ENCODE measurements around the gene EPHB4.
"Not testable (repeated sequence)": the region's sequence is repeated elsewhere in the genome, so short reads cannot be mapped to it uniquely, and the experiment has no call there.

The EPHB4 gene

DNA sequence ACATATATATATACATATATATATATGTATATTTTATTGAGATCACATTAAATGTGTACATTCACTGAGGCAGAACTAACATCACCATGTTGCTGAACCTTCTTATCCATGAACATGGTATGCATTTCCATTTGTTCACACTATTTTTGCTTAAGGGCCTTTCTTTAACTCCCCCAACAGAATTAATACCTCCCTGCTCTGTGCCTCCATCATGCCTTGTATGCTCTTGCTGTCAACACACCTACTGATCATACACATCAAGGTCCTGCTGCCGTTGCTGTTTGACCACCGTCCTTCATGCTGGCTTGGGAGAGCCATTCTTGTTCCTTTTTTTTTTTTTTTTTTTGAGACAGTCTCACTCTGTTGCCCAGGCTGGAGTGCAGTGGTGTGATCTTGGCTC is 43.5 kb downstream of the EPHB4 start:
- DNase-seq, result no peak

DNA sequence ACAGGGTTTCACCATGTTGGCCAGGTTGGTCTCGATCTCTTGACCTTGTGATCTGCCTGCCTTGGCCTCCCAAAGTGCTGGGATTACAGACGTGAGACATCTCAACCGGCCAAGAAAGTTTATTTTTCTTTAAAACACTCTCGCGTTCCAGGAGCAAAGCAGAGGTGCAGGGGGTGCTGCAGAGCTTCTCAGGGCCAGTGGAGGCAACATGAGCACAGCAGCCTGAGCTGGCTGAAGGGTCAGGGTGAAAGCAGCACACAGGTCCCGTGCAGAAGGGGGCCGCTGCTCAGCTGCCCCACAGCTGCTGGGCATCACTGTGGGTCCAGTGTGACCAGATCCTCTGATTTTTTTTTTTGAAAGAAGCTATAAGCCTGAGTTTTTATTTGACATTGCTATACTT is 46.1 kb downstream of the EPHB4 start:
- DNase-seq, result no peak

DNA sequence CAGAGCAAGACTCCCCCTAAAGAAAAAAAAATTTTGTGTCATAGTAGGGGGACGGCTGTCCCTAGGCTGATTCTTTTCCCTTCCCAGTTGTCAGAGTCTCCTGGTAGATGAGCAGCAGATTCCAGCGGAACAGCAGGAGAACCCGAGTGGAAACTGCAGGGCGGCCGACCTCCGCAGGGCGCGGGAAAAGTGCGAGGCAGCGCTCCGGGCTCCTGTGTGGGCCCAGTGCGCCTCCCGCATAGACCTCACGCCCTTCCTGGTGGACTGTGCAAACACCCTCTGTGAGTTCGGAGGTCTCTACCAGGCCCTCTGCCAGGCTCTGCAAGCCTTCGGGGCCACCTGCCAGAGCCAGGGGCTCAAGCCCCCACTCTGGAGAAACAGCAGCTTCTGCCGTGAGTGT is 48.0 kb downstream of the EPHB4 start:
- no peak for DNase-seq

DNA sequence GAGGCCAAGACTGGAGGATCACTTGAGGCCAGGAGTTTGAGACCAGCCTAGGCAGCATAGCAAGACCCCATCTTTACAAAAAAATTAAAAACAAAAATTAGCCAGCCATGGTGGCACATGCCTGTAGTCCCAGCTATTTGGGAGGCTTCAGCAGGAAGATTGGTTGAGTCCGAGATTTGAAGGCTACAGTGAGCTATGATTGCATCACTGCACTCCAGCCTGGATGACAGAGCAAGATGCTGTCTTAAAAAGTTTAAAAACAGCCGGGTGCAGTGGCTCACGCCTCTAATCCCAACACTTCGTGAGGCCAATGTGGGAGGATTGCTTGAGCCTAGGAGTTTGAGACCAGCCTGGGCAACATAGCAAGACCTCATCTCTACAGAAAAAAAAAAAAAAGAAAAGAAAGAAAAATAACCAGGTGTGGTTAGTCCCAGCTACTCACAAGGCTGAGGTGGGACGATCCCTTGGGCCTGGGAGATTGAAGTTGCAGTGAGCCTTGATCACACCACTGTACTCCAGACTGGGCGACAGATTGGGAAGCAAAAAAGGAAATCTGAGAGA is 49.2 kb downstream of the EPHB4 start:
- DNase-seq, result no peak

DNA sequence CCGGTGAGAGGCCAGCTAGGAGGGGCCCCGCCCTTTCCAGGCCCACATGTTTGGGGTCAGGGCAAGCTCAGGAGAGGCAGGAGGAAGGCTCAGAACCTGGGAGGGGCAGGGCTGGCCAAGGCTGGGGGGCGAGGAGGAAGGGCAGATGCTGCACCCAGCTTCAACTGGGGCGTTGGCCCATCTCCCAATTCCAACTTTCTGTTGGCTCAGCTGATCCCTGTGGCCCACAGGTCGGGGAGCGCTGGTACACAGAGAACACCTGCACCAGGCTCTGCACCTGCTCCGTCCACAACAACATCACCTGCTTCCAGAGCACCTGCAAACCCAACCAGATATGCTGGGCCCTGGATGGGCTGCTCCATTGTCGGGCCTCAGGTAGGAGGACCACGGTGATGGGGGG is 53.8 kb downstream of the EPHB4 start:
- no peak for DNase-seq

DNA sequence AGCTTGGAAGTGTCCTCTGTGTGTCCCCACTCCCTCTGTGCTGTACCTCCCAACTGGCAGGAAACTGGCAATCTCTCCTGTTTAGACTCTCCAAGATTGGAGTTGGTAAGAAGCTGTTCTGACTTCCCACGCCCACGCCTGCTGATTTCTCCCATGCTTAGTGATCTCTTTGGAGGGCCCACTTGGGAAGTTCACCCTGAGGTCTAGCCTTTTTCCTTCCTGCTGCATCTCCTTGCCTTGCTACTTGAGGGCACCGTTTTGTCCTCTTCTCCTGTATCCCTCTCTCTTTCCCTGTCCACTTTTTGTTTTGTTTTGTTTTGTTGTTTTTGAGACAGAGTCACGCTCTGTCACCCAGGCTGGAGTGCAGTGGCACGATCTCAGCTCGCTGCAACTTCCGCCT is 58.5 kb downstream of the EPHB4 start:
- DNase-seq, result no peak

DNA sequence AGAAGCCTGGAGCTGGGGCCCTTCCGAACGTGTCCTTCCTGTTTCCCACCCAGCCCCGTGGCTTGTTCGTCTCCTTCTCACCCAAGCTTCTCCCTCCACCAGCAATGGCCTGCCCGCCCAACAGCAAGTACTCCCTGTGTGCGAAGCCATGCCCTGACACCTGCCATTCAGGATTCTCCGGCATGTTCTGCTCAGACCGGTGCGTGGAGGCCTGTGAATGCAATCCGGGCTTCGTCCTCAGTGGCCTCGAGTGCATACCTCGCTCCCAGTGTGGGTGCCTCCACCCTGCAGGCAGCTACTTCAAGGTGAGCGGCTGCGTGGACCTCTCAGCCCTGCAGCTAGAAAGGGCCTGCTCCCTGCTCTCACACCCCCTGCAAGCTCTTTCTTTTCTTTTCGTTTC is 62.1 kb downstream of the EPHB4 start:
- DNase-seq, result no peak

DNA sequence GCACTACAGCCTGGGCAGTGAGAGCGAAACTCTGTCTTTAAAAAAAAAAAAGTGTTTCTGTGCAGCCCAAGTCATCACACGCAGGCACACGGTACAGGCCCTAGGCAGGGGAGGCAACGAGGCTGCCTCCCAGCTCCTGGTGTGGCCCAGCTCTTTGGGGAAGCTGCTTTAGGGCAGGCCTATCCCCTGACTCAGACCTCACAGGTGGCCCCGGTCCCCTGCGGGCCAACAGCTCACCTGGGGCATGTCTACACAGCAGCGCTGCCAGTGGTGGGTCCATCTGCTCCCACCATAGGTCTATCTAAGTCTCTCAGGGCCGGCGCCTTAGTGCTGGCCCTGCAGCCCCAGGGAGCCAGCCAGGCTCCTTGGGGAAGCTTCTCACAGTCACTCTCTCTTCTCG is 62.5 kb downstream of the EPHB4 start:
- no peak for DNase-seq

DNA sequence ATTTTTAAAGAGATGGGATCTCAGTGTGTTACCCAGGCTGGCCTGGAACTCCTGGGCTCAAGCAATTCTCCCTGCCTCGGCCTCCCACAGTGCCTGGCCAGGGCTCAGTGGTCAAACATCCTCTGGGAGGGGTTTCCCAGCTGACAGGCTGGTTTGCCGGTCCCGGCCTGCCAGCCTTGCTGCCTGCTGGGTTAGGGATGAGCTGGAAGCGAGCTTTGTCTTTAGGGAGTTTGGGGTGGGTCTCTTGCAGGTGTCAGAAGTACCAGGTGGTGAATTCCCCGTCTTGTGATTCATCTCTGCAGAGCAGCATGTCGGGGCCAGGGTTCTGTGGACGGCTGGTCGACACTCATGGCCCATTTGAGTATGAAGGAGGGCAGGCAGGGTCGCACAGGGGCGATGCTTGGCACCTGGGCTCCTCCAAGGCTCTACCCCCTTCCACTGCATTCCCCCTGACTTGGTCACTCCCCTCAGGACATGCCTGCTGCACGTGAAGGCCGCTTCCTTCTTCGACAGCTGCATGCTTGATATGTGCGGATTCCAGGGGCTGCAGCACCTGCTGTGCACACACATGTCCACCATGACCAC is 63.7 kb downstream of the EPHB4 start:
- DNase-seq, result no peak

DNA sequence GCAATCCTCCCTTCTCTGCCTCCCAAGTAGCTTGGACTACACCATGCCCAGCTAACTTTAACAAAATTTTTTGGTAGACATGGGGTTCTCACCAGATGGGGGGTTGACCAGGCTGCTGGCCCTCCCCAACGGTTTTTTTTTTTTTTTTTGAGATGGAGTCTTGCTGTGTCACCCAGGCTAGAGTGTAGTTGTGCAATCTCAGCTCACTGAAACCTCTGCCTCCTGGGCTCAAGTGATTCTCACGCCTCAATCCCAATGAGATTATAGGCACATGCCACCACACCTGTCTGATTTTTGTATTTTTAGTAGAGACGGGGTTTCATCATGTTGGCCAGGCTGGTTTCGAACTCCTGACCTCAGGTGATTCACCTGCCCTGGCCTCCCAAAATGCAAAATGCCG is 64.5 kb downstream of the EPHB4 start:
- DNase-seq, result not testable (repeated sequence)

DNA sequence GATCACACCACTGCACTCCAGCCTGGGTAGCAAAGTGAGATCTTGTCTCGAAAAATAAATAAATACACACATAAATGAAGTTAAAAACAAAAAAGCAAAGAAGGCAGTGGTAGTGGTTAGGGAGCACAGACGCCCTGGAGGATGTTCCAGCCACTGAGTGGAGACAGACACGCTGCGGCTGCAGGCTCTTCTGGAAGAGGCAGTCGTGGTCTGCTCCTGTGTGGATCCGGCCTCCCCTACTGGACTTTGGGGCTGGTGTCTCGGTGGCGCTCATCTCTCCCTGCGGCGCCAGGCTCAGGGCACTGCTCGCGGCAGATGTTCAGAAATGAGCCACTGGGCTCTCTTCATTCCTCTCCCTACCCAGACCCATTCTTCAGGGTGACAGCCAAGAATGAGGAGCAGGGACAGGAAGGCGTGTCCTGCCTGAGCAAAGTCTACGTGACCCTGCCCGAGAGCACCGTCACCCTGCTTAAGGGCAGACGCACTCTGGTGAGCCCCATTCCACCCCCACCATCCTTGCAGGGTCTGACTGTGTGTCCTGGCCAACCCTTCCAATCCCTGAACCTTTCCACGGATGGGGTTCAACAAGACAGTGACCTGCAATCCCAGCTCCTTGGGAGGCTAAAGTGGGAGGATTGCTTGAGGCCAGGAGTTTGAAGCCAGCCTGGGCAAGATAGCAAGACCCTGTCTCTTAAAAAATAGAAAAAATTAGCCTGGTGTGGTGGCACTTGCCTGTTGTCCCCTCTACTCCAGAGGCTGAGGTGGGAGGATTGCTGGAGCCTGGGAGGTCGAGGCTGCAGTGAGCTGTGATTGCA is 67.8 kb downstream of the EPHB4 start:
- DNase-seq, result no peak

DNA sequence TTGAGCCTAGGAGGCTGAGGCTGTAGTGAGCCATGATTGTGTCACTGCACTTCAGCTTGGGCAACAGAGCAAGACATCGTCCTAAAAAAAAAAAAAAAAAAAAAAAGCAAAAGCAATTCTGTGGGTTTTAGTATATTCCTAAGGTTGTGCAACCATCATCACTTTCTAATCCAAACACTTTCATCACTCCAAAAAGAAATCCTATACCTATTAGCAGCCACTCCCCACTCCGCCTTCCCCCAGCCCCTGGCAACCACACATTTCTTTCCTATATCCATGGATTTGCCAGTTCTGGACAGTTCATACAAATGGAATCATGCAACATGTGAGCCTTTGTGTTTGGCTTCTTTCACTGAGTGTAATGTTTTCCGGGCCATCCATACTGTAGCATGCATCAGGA is 73.6 kb downstream of the EPHB4 start:
- no peak for DNase-seq

DNA sequence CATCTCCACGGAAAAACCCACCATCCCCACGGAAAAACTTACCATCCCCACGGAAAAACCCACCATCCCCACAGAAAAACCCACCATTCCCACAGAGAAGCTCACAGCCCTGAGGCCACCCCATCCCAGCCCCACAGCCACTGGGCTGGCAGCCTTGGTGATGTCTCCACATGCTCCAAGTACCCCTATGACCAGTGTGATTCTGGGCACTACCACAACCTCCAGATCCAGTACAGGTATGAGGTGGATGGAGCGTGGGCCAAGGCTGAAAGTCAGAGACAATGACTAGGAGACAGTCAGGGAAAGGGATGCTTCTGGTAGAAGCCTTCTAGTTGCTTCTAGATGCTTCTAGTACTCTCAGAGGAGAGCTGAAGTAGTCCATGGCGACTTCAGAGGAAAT is 74.3 kb downstream of the EPHB4 start:
- DNase-seq, result no peak

All from NCI-H2029 treated with DMSO at 0.1 percent for 48 hours (cell line).